GM10248 (cell line): ENCODE data around the gene SERINC5.

Experiments
- CTCF ChIA-PET: fragments of 300-600 bp; sonication (Branson Sonifier 250); formaldehyde crosslinking; extraction: SDS; loops from one replicate; lab custom pipeline; 2021; ENCODE audit warnings: antibody characterized with exemption; lab: Yijun Ruan, JAX
- POLR2A ChIA-PET: fragments of 350-650 bp; sonication (Branson Sonifier 250); formaldehyde crosslinking; extraction: SDS; loops from one replicate; lab custom pipeline; 2020; ENCODE audit warnings: antibody characterized with exemption; lab: Yijun Ruan, JAX
- DNase-seq: peaks from one replicate; pipeline ENCODE4 v3.0.0; 2012; ENCODE audit errors: extremely low spot score
- TF ChIP-seq, protein P1 (sequence below): IDR thresholded peaks from 2 replicates; pipeline ENCODE4 v1.5.1; 2012; ENCODE audit warnings: mild to moderate bottlenecking, low read depth; ENCODE audit errors: extremely low read depth, missing control alignments, control extremely low read depth

The SERINC5 gene

DNA sequence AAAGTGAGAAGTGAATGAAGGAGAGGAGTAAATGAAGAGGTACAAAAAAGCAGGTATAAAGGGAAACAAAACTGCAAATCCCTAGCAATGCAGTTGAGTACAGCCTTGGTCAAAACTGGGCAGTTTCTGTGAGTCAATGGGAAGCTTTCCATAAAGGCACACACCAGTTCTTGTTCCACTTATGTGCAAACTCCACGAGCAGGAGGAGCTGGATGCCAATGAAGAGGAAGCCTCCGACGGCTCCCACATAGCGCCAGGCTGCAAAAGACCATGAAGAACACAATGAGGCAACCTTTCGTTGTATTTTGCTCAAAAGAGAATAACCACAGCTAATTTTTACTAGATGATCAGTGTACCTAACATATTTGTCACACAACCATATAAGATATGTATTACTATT lies 81.1 kb downstream of the SERINC5 start:
- ChIA-PET CTCF (no interaction called here), POLR2A (no interaction called here)
- DNase-seq: no peak
- TF ChIP-seq, protein P1, sequence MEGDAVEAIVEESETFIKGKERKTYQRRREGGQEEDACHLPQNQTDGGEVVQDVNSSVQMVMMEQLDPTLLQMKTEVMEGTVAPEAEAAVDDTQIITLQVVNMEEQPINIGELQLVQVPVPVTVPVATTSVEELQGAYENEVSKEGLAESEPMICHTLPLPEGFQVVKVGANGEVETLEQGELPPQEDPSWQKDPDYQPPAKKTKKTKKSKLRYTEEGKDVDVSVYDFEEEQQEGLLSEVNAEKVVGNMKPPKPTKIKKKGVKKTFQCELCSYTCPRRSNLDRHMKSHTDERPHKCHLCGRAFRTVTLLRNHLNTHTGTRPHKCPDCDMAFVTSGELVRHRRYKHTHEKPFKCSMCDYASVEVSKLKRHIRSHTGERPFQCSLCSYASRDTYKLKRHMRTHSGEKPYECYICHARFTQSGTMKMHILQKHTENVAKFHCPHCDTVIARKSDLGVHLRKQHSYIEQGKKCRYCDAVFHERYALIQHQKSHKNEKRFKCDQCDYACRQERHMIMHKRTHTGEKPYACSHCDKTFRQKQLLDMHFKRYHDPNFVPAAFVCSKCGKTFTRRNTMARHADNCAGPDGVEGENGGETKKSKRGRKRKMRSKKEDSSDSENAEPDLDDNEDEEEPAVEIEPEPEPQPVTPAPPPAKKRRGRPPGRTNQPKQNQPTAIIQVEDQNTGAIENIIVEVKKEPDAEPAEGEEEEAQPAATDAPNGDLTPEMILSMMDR: no peak

DNA sequence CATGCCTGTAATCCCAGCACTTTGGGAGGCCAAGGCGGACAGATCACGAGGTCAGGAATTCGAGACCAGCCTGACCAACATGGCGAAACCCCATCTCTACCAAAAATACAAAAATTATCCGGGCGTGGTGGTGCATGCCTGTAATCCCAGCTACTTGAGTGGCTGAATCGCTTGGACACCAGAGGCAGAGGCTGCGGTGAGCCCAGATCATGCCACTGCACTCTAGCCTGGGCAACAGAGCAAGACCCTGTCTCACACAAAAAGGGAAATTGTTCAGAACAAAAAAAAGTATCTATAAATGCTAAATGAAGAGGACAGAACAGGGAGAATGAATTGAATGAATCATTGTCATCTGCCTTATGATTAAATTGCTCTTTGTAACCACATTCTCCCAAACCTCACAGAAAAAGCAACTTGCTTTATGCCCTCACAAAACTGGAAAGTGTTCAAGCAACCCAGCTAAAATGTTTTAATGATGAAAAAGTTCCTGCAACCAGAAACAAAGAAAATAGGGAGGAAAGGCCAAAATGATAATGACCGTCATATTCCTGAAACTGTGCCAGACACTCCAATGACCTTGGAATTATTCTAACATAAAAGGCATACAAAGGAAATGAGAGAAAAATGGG lies 83.7 kb downstream of the SERINC5 start:
- ChIA-PET POLR2A (no interaction called here), CTCF (no interaction called here)
- no peak for DNase-seq
- TF ChIP-seq, protein P1: no peak

DNA sequence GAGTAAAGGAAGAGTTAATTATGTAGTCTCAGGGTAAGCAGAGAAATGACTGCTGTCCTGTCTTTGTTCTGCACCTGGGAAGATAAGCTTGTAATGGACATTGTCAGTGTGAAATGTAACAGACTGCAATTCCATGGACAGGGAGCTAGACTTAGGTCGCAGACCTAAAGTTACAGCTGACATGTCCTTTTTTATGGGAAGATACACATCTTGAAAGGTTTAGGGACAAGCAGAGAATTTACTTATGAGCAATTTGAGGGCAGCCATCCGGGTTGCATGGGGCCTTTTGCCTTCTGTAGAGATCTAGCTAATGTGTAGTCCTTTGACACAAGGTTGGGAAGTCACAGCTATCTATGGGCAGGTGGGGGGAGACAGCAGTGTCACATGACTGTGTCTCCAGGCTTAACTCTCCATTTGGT lies 85.7 kb downstream of the SERINC5 start:
- DNase-seq: no peak
- ChIA-PET CTCF (interaction anchor here (1.0 to 1.4 kb wide), 5 partner anchors 9 to 87 kb away, joined by 3 read pairs; no protein-coding TSS in a partner anchor), POLR2A (no interaction called here)
- TF ChIP-seq, protein P1: no peak

DNA sequence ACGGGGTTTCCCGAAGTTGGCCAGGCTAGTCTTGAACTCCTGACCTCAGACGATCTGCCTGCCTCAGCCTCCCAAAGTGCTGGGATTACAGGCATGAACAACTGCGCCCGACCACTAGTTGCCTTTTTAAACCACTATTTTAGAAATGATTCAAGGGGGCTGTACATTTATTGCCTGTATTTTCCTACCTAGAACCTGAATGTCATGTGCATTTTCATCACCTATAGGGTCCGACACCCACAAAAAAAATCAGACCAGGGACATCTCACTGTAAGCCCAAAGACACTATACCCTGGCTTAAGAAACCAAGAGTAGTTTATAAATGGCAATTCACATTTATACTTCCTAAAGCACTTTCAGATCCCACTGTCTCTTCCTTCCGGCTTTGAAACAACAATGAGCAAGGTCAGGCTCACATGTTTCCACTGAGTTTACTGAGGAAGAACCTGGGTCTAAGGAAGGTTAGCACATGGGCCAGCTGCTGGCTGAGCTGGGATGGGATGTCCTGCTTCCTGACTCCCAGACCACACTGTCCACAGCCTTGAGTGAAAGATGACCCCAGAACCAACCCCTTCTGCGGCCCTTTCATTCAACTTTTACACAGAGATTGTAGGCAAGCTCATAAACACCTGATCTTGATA lies 87.3 kb downstream of the SERINC5 start:
- CTCF ChIA-PET: no interaction called here
- POLR2A ChIA-PET: interaction anchor here (0.6 kb wide), 1 partner anchor 764 kb away, joined by 13 read pairs; no protein-coding TSS in a partner anchor
- no peak for DNase-seq
- TF ChIP-seq, protein P1: no peak

DNA sequence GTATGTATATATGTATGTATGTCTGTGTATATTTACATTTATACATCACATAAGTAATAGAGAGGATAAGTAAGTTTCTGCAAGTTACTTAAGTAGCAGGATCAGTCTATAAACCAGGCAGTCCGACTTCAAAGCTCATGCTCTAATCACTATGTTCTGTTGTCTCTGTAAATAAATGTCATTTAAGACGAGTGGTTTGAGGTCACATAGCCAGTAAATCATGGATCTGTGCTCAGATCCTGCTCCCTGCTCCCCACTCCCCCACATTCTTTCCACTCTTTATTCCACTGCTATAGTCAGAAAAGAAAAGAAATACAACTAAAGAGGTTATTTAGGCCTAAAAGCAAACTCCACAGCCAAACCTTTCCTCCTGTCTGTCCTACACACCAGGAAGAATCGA lies 90.4 kb downstream of the SERINC5 start:
- TF ChIP-seq, protein P1: no peak
- CTCF ChIA-PET: interaction anchor here (0.8 kb wide), 1 partner anchor 10 kb away, joined by 3 read pairs; no protein-coding TSS in a partner anchor
- no peak for DNase-seq
- POLR2A ChIA-PET: no interaction called here

DNA sequence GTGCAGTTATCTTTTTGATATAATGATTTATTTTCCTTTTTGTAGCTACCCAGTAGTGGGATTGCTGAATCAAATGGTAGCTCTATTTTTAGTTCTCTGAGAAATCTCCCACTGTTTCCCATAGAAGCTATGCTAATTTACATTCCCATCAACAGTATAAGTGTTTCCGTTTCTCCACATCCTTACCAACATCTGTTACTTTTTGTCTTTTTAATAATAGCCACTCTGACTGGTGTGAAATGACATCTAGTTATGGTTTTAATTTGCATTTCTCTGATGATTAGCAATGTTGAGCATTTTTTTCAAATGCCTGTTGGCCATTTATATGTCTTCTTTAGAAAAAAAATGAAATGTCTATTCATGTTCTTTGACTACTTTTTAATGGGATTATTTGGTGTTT lies 94.7 kb downstream of the SERINC5 start:
- DNase-seq: no peak
- ChIA-PET POLR2A (no interaction called here), CTCF (interaction anchor here (1.8 kb wide), 1 partner anchor 69 kb away, joined by 4 read pairs; no protein-coding TSS in a partner anchor)
- TF ChIP-seq, protein P1: no peak
